Stimulated activated CD4-positive, alpha-beta T cell treated with anti-CD3 and anti-CD28 coated beads, Interleukin-4, amount 100 ng/mL, for 1 hour (primary cell): ENCODE data around the gene TNIK.
"Not testable (repeated sequence)": the region's sequence is repeated elsewhere in the genome, so short reads cannot be mapped to it uniquely, and the experiment has no call there.

Source experiments
- DNase-seq: peaks from one replicate; pipeline ENCODE4 v3.0.0-alpha.2; 2020

Gene TNIK

DNA sequence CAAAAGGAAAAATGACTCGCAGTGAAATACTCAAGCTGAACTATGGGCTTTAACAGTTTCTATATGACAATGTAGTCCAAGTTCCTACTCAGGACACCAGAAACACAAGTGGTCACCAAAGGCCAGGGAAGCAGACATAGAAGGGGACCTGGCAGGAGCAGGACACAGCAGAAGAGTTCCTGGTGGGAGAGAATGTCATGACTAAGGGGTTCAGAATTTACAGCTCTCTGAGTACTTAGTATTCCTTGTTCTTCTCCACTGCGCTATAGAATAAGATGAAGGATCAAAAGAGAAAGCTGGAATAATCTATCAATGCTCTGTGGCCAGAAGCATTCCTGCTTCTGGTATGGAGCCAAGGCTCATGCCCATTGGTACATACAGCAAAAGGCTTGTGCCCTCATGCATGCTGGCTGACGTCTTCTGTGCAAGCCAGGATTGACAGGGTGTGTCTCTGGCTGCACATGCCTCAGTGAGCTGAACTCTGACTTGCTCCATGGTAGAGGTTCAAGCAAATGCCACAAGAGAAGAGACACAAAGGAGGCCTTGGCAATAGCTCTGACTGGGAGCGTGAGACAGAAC lies 305.0 kb downstream of the TNIK start:
- no peak for DNase-seq

DNA sequence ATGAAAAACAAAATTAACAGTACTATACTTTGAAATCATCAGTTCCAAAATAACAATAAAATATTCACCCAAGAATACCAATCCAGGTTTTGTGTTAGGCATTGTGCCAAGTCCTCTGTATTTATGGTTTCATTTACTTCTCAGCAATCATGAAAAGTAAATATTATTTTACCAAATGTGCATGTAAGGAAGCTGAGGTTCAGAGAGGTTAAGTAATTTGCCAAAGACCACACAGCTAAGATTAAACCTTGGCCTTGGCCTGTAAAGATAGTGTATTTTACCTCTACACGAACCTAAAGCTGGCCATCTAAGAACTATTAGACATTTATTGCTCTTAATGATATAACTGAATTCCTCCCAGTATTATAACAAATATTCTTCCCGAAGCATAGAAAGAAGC lies 309.3 kb downstream of the TNIK start:
- DNase-seq, result no peak

DNA sequence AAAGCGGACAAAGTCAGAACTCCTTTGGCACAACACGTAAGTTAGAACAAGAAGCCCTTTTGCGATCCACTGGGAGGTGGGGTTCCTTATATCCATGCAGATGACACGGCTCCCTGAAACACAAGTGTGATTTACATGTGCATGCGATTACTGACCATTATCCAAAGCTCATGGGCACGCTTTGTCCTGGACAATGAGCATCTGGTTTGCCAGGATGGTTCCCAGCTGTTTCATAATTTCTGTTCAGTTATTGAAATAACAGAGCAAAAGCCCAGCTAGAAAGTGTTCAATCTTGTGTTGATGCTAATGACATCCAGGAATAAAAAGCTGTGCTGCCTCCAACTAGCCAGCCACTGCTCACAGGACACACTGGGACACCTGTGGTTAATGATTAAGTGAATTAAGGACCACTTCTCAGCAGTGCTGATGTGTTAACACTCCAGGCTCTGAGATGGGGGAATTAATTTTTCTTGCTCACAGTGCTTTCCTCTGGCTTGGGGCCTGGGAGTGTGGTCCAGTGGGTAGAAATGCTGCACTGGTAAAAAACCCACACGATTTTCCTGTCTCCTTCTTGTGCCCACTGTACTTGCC lies 310.6 kb downstream of the TNIK start:
- no peak for DNase-seq

DNA sequence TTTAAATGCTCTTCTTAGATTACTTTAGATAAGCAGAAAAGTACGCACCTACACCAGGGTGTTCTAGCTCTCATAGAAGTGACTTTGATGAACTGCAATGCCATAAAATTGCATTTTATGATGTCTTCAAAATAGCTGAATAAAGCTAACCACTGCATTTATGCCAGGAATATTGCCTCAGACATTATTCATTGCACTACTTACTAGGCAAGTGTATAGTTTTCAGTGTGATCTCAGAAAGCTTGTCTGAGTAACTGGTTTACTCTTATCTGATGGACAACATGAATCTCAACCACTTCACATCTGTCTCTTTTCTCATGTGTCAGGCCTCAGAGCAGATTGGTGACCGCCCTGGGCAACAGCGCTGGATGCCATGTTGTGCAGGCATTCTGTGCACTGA lies 314.4 kb downstream of the TNIK start:
- DNase-seq, result no peak

DNA sequence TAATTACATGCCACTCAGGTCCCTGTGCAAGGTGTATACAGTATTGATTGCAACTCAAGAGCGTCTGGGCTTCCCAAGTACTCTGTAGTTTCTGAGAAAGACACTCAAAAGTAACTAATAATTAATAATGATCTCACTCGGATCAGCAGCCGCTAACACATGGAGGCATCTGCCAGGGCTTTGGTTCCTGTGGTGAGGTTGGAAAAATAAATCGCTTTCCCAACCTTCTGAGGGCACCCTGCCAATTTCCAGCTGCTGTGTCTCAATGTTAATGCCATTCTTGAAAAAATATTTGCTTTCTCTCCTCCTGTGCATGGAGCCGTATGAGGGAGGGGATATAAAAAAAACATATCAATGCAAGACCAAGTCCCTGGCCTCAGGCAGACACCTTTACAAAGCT lies 317.2 kb downstream of the TNIK start:
- no peak for DNase-seq

DNA sequence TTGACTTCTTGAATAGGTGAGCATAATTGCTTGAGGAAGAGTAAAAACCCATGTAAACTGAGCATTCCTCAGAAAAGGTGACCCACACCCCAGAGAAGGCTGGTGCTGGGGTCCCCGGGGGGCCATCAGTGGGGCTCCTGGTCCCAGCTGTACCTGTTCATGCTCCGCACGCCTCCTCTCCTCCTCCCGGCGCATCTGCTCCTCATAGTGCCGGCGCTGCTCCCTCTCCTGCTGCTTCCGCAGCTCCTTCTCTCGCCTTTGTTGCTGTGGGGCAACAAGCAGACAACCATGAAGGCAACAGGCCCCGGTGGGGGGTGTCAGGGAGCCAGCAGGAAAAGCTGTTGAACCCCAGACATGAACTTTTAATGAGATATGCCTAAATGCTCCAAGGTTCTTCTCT lies 320.0 kb downstream of the TNIK start:
- DNase-seq, result no peak

DNA sequence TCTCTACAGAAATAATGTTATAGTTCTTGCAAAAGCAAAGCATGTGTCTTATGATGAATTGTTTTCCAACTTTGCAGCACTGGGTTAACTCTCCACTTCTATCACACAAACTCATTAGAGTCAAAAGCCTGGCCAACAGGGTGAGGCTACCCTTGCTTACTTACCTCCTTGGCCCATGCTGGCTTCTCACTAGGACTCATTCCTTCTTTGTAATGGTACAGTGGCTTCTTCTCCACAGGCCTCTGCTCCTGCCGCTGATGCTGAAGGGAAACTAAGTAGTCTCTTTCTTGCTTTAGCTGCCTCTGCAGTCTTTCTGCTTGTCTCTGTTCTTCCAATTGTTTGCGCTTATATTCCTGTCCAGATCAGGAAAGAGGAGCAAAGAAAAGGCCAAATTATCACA lies 322.2 kb downstream of the TNIK start:
- DNase-seq, result no peak

DNA sequence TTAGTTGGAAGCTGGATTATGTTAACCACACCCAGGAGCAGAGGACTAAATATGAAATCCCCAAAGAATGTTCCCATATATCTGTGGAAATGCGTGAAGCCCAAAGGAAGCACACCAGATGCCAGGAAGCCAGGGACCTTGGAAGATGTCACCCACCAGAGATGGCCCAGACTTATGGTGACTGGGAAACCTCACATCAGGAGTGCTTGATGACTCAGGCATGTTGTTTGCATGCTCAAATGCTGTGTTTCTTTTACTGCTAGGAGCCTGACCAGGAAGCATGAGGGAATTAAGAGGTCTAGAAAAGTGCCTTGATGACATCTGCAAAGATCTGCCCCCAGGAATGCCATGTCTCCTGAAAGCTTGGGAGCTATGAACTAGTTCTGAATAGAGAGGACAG lies 324.7 kb downstream of the TNIK start:
- DNase-seq, result no peak

DNA sequence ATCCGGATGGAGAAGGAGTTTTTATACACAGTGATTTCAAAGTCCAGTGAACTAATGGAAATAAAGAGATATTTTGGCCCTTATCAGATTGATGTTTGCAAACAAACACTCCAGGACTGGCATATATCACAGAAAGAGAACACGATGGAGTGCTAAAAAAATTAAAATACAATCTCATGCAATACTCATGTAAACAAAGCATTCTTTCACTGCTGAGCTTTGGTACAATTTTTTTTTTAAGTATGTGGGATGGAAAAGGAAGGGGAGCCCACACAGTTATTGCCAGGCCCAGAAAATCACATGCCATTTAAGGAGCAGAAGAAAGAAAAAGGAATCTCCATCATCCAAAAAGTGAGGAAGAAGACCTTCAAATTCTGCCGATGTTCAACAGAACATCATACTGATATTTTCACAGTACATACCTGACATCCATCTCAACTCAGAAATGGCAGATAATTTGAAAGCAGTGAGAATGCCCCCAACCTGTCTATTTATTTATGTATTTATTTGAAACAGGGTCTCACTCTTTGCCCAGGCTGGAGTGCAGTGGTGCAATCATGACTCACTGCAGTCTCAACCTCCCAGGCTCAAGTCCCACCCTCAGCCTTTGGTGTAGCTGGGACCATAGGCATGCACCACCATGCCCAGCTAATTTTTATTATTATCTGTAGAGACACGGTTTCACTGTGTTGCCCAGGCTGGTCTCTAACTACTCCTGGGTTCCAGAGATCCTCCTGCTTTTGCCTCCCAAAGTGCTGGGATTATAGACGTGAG lies 326.2 kb downstream of the TNIK start:
- DNase-seq, result no peak

DNA sequence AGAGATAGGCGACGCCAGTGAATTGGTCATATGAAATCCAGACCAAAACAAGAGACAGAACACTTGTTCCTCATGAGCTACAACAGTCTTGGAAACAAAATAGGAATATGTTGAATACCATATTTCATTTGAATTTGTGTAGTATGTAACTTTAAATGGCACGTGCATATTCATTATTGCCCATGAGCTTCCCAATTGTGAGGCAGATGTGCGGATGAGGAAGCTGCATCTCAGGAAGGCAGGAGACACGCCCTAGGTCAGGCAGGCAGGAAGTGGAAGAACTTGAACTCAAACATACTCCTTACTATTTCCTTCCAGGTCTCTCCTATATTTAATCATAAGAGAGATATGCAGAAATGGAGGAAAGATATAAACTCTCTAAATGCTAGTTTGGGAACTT lies 326.9 kb downstream of the TNIK start:
- DNase-seq, result no peak

DNA sequence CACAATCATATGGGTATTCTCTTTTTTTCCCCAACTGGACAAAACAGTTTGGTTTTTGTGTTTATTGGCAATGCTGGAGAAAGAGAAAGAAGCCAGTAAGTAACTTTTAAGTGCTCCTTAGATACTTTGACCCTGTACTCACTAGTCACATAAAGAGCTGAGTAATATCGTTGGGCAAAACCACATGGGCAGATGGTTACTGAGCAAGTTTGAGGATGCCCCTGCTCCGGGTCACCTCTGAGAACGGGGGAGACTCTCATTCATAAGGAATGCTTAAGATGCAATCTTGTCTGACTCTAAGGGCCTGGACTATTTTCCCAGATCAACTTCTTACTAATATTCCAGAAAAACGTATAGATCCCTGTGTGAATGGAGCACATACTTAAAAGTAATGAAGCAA lies 327.3 kb downstream of the TNIK start:
- no peak for DNase-seq

DNA sequence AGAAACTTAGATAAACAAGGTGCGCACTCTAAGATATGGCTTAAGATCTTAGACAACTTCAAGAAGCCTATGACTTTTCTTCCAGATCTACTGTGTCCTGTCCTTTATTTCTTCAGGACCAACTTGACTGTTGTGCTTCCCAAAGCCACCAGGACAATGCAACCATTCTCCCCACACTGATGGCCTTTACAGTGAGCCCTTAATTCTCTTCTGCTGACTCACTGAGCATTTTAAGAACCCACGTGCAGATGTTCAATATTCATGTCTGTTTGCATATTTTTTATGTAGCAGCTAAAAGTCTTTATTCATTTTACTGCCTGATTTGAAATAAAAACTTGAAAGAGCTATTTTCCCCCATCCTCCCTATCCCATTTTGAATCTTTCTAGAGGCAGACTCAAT lies 330.4 kb downstream of the TNIK start:
- no peak for DNase-seq

DNA sequence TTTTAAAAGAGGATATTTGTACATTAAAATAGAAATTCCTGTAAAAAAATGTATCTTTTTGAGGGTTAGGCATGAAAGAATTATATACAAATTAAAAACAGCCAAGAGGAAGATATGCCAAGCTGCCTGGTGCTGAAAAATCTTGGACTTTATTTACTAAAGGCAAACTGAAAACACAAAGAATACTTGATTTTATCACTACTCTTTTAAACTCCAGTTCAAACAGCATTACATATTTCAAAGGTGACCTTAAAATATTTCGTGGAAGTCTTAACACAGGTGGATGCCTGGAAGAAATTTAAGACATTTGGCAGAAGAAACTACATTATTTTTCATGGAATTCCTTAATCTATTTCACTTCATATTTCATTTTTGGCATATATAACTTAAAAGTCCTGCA lies 332.6 kb downstream of the TNIK start:
- no peak for DNase-seq

DNA sequence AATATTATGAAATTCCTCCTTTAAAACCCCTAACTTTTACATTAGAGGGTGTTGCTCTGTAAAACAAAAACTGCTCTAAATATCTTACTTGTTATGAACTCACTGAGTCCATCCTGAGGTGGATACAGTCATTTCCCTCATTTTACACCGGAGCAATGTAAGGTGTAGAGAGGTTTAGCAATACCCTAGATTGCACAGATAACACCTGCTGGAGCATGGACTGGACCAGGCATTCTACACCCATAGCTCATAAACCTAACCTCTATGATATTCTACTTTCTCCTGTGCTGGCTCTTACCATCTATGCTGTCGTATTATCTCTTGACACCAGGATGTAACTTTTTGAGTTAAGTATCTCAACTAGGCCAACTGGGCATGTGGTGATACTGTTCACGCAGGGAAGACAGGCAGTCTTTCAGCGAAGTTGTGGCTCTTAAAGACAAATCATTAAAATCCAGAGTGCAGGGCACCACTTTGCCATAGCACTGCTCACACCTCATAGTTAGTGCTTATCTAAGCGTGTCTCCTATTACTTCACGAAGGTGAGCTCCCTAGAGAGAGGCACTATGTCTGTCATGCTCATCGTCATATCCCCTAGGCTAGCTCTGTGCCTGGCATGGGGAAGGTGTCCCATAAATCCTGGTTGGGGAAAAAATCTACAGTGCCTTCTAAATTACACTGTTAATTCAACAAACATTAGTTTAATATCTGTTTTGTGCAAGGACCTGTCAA lies 333.6 kb downstream of the TNIK start:
- no peak for DNase-seq

DNA sequence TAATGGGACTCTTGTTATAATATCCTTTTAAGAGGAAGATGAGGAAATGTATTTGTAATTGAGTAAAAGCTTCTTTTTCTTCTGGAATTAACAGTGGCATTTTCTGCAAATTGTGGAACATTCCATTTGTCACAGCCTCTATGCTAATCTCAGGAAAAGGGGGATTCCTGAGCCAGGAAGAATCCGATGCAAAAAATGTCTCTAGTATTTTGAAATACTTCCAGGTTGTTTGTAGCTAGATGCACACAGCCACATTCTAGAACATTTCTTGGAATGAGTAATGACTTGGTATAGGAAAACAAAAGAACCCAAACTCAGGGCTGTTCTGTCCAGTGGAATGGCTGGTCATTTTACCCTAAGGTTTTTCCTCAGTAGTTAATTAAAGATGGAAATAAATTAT lies 335.2 kb downstream of the TNIK start:
- no peak for DNase-seq

DNA sequence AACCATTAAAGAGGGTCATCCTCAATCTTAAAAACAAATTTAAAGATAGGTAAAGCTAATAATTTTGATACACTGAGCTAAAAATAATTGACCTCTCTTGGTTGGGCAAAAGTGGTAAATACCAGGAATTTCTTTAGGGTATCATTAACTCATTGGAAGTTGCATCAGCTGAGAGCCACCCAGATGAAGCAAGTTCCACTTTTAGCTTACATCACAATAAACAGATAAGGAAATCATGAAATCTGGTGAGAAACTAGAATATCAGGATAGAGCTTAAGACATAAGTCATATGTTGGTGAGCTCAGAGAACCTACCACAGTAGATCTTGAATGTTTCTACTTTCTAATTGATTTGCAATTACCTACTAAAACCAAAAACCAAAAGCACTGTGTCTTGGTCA lies 336.3 kb downstream of the TNIK start:
- DNase-seq, result no peak

DNA sequence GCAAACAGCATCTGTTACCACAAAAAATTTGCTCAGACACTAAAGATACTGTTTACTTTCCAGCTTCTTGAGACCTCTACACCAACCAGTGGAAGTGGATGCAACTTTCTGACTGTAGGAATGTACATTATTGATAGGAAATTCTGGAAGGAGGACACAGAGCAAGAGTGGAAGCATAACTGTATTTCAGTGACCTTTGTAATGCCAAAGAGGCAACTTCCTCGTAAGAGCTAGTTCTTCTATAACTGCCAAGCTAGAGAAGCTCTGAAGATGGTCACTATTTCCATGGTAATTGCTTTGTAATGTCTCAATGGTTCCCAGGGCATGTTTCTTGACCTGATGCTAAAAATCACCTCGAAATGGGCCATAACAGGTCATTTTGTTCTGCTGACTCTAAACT lies 337.3 kb downstream of the TNIK start:
- DNase-seq, result no peak

DNA sequence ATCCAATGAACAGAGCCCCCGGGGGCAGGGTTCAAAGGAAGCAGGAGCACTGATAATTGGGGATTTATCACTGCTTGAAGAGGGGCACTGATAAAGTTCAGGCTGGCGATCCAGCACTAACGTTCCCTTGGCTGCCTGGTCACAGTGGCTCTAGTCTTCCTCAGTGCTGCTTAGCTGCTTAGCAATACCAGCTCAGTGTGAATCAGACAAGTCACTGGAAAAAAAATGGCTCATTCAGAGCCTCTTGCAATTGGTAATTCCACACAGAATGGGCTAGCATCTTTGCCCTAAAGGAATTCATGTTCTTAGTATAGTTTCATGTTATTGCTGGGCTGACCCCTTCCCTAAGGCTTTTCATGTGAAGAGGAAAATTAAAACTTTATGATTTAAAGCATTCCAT lies 338.0 kb downstream of the TNIK start:
- DNase-seq, result no peak

DNA sequence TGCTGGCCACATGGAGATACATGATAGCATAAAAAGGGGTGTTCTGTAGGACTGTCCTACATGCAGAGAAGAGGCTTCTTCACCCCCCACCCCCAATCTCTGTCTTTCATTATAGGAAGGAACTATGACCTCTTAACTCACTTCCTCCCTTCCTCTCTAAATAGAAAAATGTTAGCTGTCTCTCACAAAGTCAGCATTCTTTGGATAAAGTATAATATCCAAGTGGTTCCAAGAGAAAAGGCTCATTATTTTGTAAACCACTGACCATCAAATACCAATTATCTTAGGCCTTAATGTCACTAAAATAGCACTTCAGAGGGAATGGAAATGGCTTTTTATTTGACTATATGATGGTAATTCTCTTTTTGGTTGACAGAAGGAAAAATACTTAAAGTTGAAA lies 338.4 kb downstream of the TNIK start:
- DNase-seq, result no peak

DNA sequence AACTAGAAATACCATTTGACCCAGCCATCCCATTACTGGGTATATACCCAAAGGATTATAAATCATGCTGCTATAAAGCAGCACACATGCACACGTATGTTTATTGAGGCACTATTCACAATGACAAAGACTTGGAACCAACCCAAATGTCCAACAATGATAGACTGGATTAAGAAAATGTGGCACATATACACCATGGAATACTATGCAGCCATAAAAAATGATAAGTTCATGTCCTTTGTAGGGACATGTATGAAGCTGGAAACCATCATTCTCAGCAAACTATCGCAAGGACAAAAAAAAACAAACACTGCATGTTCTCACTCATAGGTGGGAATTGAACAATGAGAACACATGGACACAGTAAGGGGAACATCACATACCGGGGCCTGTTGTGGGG lies 340.8 kb downstream of the TNIK start:
- DNase-seq, result not testable (repeated sequence)

DNA sequence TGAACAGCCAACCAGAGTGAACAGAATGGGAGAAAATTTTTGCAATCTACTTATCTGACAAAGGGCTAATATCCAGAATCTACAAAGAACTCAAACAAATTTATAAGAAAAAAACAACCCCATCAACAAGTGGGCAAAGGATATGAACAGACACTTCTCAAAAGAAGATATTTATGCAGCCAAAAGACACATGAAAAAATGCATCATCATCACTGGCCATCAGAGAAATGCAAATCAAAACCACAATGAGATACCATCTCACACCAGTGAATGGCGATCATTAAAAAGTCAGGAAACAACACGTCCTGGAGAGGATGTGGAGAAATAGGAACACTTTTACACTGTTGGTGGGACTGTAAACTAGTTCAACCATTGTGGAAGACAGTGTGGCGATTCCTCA lies 341.2 kb downstream of the TNIK start:
- not testable (repeated sequence) for DNase-seq

DNA sequence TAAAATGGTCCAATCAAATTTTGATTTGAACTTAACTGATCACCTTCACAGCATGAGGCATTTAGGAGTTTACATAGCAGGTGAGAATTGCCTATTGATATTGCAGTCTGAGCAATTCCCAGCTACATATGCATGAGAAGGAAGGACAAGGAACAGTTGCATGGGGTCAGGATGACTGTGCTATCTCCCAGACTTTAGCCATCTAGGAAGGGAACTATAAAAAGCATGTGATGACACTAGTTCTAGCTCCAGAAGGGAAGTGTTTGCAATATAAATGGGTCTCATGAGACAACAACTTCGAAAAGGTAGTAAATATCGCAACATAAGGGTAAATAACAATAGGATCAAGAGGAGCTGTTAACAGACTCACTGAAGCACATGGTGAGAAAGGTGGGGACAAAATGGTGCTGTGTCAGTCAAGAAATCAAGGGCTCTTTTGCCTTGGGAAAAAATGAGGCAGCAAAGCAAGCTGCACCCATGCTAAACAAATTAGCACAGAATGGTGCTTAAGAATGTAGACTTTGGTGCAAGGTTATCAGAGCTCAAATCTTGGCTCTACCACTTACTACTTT lies 343.3 kb downstream of the TNIK start:
- no peak for DNase-seq

DNA sequence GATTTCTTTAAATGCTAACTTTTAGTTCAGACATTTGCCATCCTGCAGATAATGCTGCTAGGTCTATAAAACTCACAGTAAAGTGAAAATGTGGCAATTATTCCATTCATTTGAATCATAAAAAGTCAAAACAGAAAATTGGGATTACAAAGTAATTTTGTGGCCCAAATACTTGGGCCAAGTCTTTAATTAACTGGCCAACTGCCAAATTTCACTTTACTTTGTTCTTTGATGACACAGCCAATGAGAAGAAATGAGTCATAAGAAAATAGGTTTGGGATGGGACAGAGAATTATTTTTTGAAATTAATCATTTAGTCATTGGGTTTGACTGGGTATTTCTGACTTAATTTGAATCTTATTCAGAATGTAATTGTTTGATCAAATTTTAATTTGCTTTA lies 343.8 kb downstream of the TNIK start:
- DNase-seq, result no peak

DNA sequence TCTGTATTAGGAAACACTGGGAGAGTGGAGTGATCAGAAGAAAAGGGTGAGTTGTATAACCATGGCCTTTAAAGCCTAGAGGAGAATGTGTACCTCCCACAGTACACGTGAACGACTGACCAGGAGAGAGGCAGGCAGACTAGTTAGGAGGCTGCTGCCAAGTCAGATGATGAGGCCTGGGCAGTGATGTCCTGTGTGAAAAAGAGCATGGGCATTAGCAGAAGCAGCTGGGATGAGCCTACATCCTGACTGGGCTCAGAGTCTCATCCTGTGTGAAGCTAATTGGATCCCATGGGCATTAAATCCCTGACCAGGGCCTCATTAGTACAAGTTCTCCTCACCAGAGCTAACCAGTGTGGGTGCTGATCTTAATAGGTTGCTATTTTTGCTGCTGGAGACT lies 344.5 kb downstream of the TNIK start:
- no peak for DNase-seq
